Endometrium (tissue), 2 donors: ENCODE measurements around the gene ADAMTSL5.
"Not testable (repeated sequence)": the region's sequence is repeated elsewhere in the genome, so short reads cannot be mapped to it uniquely, and the experiment has no call there.

ENCODE experiments used
- FAIRE-seq: peaks from 2 replicates; lab custom pipeline; 2012; peaks lifted over from hg19 to GRCh38; lab: Jason Lieb, UNC
- donor health status: control.
- donor health status: control.

Gene ADAMTSL5

DNA sequence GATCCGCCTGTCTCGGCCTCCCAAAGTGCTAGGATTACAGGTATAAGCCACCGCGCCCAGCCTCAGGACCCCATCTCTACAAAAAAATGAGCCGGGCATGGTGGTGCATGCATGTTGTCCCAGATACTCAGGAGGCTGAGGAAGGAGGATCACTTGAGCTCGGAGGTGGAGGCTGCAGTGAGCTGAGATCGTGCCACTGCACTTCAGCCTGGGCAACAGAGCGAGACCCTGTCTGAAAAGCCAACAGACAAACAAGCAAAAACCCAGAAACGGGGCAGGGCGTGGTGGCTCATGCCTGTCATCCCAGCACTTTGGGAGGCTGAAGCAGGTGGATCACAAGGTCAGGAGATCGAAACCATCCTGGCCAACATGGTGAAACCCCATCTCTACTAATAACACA is 18.0 kb upstream of the ADAMTSL5 start:
- not testable (repeated sequence) for FAIRE-seq

- FAIRE-seq: no peak
Measured at GRCh38 chr19:1529430-1529816, 16.6 kb upstream of the ADAMTSL5 start.

GRCh38 chr19:1528596-1529429 is 16.0 kb upstream of the ADAMTSL5 start:
- no peak for FAIRE-seq

- no peak for FAIRE-seq
Measured at GRCh38 chr19:1527650-1528309, 15.0 kb upstream of the ADAMTSL5 start.

DNA sequence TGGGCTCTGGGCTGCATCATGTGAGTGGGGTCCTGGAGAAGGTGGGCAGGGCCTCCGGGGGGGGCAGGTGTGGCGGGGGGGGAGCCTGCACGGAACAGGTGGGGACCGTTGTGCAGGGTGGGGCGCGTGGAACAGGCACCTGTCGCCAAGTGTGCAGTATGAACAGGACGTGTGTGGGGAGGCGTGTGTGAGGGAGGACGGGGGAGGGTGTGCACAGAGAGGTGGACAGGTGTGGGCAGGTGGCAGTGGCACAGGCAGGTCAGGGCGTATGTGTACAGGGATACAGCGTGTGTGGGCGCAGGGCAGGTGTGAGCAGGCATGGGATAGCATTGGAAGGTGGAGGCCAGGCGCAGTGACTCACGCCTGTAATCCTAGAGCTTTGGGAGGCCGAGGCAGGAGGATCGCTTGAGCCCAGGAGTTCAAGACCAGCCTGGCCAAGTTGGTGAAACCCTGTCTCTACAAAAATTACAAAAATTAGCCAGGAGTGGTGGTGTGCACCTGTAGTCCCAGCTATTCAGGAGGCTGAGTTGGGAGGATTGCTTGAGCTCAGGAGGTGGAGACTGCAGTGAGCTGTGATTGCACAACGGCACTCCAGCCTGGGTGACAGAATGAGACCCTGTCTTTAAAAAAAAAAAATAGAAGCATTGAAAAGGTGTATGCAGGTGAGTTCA is 14.3 kb upstream of the ADAMTSL5 start:
- no peak for FAIRE-seq

DNA sequence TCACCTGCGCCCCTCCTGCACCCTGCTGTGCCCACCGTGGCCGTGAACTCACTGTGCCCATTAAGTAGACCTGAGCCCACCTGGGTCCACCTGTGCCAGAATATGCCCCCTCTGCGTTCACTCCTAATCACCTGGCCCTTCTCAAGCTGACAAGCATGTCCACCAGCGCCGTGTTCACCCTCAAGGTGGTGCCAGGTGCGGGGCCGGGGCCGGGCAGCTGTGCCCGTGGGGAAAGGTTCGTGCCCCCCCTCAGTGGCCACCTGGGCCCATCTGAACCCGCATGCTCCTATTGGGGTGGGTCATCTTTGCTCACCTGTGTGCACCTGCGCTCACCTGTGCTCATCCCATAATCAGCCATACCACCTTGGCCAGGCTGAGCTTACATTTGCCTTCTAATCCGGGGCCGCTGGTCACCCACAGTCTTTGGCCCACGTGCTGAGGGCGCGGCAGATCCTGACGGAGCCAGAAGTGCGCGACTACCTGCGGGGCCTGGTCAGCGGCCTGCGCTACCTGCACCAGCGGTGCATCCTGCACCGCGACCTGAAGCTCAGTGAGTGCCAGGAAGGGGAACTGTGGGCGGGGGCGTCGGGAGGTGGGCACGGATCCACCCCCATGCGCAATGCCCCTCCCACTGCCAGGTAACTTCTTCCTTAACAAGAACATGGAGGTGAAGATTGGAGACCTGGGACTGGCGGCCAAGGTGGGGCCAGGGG is 13.4 kb upstream of the ADAMTSL5 start:
- no peak for FAIRE-seq

DNA sequence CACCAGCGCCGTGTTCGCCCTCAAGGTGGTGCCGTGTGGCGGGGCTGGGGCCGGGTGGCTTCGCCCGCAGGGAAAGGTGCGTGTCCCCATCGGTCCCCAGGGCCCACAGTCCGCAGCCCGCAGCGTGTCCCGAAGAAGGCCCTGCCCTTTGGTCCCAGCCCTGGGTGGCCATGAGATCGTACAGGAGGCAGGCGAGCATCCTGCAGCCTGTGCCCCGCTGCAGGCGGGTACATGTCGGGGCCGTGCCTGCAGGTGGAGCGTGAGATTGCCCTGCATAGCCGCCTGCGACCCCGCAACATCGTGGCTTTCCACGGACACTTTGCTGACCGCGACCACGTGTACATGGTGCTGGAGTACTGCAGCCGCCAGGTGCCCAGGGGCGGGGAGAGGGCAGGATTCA is 12.5 kb upstream of the ADAMTSL5 start:
- FAIRE-seq: no peak

- FAIRE-seq: no peak
Measured at GRCh38 chr19:1524972-1525325, 12.1 kb upstream of the ADAMTSL5 start.

GRCh38 chr19:1524287-1524971 is 11.6 kb upstream of the ADAMTSL5 start:
- FAIRE-seq: no peak

DNA sequence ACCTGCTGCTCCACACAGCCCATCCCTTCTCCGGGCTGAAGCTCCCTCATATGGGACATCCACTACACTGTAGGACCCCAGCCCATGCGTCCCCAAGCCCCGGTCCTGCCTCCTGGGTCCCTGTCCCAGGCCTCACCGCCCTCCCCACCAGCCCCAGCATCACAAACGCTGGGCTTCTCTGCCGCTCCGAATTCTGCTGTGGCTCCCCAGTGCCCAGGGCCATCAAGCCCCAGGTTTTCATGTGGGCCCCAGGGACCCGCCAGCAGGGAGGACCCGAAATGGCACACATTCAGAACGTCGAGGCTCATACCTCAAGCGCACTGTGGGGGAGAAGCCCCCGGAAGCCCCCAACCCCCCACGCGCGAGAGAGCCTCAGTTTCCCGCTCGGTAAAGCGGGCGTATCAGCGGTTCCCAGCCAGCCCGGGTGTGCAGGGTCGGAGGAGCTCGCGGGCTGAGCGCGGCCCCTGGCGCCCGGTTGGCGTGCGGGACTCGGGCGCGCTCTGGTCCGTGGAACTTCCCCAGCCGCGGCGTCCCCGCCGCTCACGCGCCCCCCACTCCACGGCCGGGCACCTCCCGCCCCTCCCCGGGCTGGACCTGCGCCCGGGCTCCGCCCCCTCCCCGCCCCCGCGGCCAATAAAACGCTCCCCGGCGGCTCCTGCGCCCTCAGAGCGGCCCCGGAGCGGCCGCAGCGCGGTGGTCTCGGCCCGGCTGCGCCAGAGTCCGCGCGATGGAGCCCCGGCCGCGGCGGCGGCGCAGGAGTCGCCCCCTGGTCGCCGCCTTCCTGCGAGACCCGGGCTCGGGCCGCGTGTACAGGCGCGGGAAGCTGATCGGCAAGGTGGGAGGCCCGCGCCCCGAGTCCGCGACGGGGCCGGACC is 10.8 kb upstream of the ADAMTSL5 start, which contains the start of gene PLK5:
Gene PLK5 (plus strand): TSS at position 666 of the 875 bp plus-strand sequence. CDS start 2,920 bp downstream, outside the sequence.
- no peak for FAIRE-seq

GRCh38 chr19:1522838-1523237 is 10.0 kb upstream of the ADAMTSL5 start:
- FAIRE-seq: no peak

DNA sequence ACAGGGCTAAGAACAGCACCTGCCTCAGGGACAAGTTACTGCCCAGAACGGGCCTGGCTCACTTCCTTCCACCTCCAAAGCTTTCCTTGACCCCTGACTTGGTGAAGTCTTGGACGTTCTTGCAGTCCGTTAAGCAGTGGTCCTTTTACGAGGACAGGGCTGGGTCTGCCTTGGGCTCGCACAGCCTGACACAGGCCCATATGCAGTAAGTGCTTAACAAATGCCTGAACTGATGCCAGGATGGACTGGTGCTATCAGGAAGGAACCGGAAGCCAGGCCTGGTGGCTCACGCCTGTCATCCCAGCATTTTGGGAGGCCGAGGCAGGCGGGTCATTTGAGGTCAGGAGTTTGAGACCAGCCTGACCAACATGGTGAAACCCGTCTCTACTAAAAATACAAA is 9.2 kb upstream of the ADAMTSL5 start:
- no peak for FAIRE-seq

- FAIRE-seq: no peak
Measured at GRCh38 chr19:1521636-1522035, 8.8 kb upstream of the ADAMTSL5 start.

DNA sequence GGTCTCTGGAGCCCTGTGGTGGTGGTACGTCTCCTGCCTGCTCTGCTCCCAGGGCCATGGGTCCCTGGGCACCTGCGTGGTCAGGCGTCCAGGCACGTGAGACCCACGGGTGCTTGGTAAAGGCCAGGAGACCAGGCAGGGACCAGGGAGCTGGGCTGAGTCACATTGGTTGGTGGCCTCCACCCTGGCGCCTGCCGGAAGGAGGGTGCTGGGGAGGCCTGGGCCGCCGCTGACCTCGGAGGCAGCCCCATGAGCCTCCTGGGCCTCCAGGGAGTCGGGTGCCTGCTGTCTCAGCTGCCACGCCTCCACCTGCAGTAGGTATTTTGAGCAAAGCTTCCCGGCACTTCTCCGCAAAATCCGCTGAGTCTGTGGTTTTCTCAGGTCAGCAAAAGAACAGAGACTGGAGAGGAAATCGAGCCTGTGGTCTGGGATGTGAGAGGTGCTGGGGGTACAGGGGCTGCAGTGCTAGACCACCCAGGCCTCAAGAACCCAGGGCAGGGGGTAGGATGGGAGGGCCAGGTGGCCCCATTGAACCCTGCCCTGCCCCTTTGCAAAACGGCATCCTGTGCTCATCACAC is 7.5 kb upstream of the ADAMTSL5 start:
- no peak for FAIRE-seq

GRCh38 chr19:1519802-1520201 is 7.0 kb upstream of the ADAMTSL5 start:
- not testable (repeated sequence) for FAIRE-seq

GRCh38 chr19:1518471-1518870 is 5.7 kb upstream of the ADAMTSL5 start:
- no peak for FAIRE-seq

DNA sequence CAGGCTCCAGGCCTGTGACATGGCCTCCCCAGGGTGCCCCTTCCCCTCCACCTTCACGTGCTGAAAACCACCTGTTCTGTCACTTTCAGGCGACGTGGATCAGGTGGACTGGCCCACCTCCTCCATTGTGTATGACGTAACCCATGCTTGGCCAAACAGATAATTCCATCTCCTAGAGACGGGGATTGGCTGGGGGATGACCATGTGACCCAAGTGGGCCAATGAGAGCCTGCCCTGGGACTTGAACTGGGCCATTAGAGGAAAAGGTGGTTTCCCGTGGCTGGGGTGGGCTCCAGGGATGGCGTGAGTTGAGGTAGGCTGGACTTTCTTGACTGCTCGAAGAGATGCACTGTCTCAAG is 3.6 kb upstream of the ADAMTSL5 start:
- no peak for FAIRE-seq

GRCh38 chr19:1514986-1515721 is 2.3 kb upstream of the ADAMTSL5 start:
- FAIRE-seq: no peak

DNA sequence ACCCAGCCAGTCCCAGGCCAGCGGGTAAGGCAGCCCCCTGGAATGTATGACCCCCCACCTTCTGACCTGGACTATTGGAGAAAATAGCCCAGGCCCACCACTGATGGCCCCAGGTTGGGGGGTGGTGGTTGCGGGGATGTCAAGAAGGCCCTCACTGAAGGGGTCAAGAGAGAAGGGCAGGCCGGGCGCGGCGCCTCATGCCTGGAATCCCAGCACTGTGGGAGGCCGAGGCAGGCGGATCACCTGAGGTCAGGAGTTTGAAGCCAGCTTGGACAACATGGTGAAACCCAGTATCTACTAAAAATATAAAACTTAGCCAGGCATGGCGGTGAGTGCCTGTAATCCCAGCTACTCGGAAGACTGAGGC is 1.5 kb upstream of the ADAMTSL5 start:
- no peak for FAIRE-seq
